ENCODE results near the gene NBEA.
"Not testable (repeated sequence)": the region's sequence is repeated elsewhere in the genome, so short reads cannot be mapped to it uniquely, and the experiment has no call there.

NBEA gene, protein sequence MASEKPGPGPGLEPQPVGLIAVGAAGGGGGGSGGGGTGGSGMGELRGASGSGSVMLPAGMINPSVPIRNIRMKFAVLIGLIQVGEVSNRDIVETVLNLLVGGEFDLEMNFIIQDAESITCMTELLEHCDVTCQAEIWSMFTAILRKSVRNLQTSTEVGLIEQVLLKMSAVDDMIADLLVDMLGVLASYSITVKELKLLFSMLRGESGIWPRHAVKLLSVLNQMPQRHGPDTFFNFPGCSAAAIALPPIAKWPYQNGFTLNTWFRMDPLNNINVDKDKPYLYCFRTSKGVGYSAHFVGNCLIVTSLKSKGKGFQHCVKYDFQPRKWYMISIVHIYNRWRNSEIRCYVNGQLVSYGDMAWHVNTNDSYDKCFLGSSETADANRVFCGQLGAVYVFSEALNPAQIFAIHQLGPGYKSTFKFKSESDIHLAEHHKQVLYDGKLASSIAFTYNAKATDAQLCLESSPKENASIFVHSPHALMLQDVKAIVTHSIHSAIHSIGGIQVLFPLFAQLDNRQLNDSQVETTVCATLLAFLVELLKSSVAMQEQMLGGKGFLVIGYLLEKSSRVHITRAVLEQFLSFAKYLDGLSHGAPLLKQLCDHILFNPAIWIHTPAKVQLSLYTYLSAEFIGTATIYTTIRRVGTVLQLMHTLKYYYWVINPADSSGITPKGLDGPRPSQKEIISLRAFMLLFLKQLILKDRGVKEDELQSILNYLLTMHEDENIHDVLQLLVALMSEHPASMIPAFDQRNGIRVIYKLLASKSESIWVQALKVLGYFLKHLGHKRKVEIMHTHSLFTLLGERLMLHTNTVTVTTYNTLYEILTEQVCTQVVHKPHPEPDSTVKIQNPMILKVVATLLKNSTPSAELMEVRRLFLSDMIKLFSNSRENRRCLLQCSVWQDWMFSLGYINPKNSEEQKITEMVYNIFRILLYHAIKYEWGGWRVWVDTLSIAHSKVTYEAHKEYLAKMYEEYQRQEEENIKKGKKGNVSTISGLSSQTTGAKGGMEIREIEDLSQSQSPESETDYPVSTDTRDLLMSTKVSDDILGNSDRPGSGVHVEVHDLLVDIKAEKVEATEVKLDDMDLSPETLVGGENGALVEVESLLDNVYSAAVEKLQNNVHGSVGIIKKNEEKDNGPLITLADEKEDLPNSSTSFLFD (N-terminal part only)

DNA sequence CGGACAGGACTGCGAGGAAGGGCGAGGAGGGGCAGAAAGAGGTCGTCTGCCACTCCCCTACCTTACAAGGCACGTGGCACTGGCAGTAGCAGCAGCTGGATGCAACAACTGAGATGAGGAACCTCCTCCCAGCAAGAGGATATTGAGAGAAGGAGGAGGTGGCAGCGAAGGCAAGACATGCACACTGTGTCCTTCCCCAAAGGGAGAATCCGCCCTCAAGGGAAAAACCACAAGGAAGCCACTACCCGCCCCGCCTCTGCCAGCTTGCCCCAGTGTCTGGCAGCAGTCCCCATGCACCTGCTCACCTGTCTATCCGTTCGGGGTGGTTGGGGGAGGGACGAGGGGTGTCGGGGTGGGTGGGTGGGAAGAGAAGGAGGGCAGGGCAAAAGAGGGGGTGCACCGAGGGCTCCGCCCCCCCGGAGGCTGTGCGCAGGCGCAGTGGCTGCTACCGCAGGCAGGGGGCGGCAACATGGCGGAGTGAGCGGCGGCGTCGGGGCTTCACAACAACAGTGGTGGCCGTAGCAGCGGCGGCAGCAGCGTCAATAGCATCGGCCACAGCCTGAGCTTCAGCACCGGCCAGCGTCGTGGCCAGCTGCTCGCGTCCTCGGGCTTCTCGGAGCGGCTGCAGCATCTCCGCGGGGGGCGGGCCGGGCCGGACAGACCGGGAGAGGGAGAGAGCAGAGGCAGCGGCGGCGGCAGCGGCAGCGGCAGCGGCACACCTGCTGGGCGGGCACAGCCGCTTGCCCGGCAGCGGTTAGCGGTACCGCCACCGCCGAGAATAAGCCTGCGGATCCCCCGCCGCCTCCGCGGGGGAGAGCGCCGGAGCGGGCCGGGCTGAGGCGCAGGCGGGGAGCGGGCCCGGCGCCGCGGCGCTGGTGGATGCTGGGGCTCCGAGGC is at the start of gene NBEA:
Gene NBEA (plus strand): TSS at position 436 of the 897 bp plus-strand sequence. CDS start 551 bp downstream, outside the sequence.
- peaks cover 5% of the 10 kb centered on the region for H3K36me3 Mint-ChIP-seq
- H3K4me1 Mint-ChIP-seq, result peaks cover 12% of the 10 kb centered on the region
- ATAC-seq (peak; percentile 70), DNase-seq (ENCODE audit: low spot score in 2 of 2) (peak; percentile 36 to 64)
- H3K4me3 Mint-ChIP-seq, result peak within 1 kb of the TSS; percentile 67
- no peaks in the 10 kb centered on the region for H3K9me3 Mint-ChIP-seq
- H3K27ac Mint-ChIP-seq, result no peak within 1 kb of the TSS

DNA sequence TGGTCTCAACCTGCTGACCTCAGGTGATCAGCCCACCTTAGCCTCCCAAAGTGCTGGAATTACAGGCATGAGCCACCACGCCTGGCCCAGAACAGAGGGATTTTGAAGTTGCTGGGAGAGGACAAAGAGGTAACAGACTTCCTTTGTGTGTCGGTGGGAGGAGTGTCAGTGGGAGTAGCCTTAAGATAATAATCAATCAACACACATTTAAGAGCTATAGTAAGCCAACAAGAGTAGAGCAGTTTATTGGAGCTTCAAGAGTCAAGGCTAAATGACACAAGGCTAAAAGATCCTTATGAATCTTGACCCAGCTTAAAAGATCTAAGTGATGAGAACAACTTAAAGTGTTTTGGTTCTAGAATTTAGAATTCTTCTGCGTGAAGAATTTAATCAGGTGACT is 47.3 kb upstream of the NBEA start:
- Mint-ChIP-seq H3K9me3 (peaks cover 9% of the 10 kb centered on the region), H3K4me3 (no peak overlapping the region), H3K27ac (no peak overlapping the region), H3K4me1 (no peaks in the 10 kb centered on the region), H3K36me3 (no peaks in the 10 kb centered on the region)
- DNase-seq (ENCODE audit: low spot score in 2 of 2) (no peak), ATAC-seq (no peak)

GRCh38 chr13:34897220-34897619 is 44.9 kb upstream of the NBEA start:
- peaks cover 11% of the 10 kb centered on the region for H3K9me3 Mint-ChIP-seq
- no peak overlapping the region for H3K27ac Mint-ChIP-seq
- no peak for ATAC-seq
- no peak overlapping the region for H3K4me3 Mint-ChIP-seq
- no peaks in the 10 kb centered on the region for H3K36me3 Mint-ChIP-seq
- DNase-seq (ENCODE audit: low spot score in 2 of 2), result no peak
- no peaks in the 10 kb centered on the region for H3K4me1 Mint-ChIP-seq

DNA sequence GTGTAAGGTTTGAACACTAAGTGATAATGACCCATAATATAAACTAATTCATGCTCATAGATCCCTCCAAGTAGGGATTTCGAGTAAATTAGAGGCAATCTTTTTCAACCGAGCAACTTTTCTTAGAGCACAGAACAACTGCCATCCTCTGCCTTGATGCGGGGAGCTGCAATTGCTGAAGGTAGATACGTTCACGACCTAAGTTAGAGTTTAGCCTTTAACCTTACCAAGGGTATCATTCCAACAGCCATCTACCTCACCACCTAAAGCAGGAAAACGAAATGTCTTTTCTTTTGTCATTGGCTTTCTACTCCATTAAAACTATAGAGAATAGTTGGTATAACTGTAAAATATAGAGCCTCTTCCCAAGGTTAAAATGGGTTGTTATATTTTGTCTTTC is 42.2 kb upstream of the NBEA start:
- ATAC-seq, result no peak

GRCh38 chr13:34900288-34900739 is 41.8 kb upstream of the NBEA start:
- H3K27ac Mint-ChIP-seq, result no peak overlapping the region
- peaks cover 16% of the 10 kb centered on the region for H3K9me3 Mint-ChIP-seq
- no peak overlapping the region for H3K4me3 Mint-ChIP-seq
- no peak for DNase-seq (ENCODE audit: low spot score in 2 of 2)
- no peak for ATAC-seq
- no peaks in the 10 kb centered on the region for H3K4me1 Mint-ChIP-seq
- no peaks in the 10 kb centered on the region for H3K36me3 Mint-ChIP-seq

More for the DNA sequence above, 42.2 kb upstream of the NBEA start:
- Mint-ChIP-seq H3K4me1 (no peaks in the 10 kb centered on the region), H3K27ac (no peak overlapping the region), H3K4me3 (no peak overlapping the region), H3K9me3 (peaks cover 16% of the 10 kb centered on the region), H3K36me3 (no peaks in the 10 kb centered on the region)
- no peak for DNase-seq (ENCODE audit: low spot score in 2 of 2)

DNA sequence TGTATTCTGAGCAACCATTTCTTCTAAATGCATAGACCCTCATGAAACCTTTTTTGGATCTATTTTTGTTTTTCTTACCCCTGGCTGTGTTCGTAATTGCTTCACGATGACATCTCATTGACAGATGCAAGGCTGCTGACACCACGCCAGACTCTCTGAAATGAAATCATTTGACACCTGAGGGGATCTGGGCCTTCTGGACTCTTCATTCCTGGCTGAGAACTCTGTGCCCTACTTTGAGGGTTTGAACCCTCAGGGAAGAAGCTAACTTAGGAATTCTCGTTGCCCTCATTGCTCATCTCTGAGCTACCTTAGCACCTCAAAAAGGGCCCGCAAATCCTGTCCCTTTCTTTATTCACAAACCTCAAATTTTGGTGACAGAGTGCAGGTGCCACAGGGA is 40.5 kb upstream of the NBEA start:
- no peak for DNase-seq (ENCODE audit: low spot score in 2 of 2)
- Mint-ChIP-seq H3K36me3 (no peaks in the 10 kb centered on the region), H3K4me1 (no peaks in the 10 kb centered on the region), H3K9me3 (peaks cover 16% of the 10 kb centered on the region), H3K4me3 (no peak overlapping the region), H3K27ac (no peak overlapping the region)
- ATAC-seq, result no peak

DNA sequence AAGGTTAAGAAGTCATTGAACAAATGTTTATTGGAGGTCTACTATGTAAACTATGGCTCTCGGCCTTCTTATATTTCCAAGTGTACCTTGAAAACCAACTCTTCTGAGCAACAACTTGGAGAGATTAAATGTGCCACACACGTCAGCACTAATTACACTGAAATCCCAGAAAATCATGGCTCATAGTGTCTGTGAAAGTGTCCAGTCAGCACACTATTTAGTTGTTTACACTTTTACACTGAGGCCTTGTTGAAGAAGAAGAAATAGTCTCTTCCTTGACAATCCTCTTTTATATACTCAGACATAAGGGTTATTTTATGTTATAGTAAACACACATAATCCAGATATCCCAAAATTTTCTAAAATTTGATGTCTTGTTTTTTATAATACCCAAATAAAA is 30.9 kb upstream of the NBEA start:
- H3K9me3 Mint-ChIP-seq, result peaks cover 12% of the 10 kb centered on the region
- H3K27ac Mint-ChIP-seq, result no peak overlapping the region
- no peak for DNase-seq (ENCODE audit: low spot score in 2 of 2)
- H3K4me3 Mint-ChIP-seq, result no peak overlapping the region
- H3K36me3 Mint-ChIP-seq, result no peaks in the 10 kb centered on the region
- H3K4me1 Mint-ChIP-seq, result no peaks in the 10 kb centered on the region
- no peak for ATAC-seq

- ATAC-seq, result no peak
- H3K27ac Mint-ChIP-seq, result no peak overlapping the region
- H3K9me3 Mint-ChIP-seq, result peaks cover 12% of the 10 kb centered on the region
- no peaks in the 10 kb centered on the region for H3K4me1 Mint-ChIP-seq
- H3K36me3 Mint-ChIP-seq, result no peaks in the 10 kb centered on the region
- no peak overlapping the region for H3K4me3 Mint-ChIP-seq
- no peak for DNase-seq (ENCODE audit: low spot score in 2 of 2)
These were observed 29.0 kb upstream of the NBEA start for GRCh38 chr13:34913040-34913439.

GRCh38 chr13:34914416-34914815 is 27.7 kb upstream of the NBEA start:
- Mint-ChIP-seq H3K9me3 (peaks cover 9% of the 10 kb centered on the region), H3K27ac (no peak overlapping the region), H3K36me3 (no peaks in the 10 kb centered on the region), H3K4me1 (no peaks in the 10 kb centered on the region), H3K4me3 (no peak overlapping the region)
- ATAC-seq, result no peak
- no peak for DNase-seq (ENCODE audit: low spot score in 2 of 2)

DNA sequence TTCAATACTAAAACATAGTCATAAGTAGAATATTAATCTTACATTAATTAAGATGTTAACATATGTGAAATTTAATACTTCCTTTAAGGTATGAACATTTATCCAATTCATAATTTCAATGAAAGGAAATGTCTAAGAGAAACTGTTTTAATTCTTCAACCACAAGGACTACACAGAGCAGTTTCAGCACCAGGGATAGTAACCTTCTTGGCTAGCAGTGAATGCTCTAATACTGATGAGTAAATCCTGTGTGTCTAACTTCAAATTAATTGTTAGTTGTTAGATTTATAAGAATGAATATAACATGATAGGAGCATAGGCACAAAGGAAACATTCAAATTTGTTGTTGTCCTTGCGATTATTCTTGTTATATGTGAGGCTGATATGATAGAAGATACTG is 15.6 kb upstream of the NBEA start:
- DNase-seq (ENCODE audit: low spot score in 2 of 2), result no peak
- Mint-ChIP-seq H3K4me1 (no peaks in the 10 kb centered on the region), H3K9me3 (peaks cover 11% of the 10 kb centered on the region), H3K27ac (no peak overlapping the region), H3K36me3 (no peaks in the 10 kb centered on the region), H3K4me3 (no peak overlapping the region)
- no peak for ATAC-seq

- peaks cover 14% of the 10 kb centered on the region for H3K9me3 Mint-ChIP-seq
- H3K4me3 Mint-ChIP-seq; H3K36me3 Mint-ChIP-seq; ATAC-seq; H3K27ac Mint-ChIP-seq; DNase-seq (ENCODE audit: low spot score in 2 of 2); H3K4me1 Mint-ChIP-seq: not testable (repeated sequence)
These were observed 13.4 kb upstream of the NBEA start for GRCh38 chr13:34928676-34929075.

DNA sequence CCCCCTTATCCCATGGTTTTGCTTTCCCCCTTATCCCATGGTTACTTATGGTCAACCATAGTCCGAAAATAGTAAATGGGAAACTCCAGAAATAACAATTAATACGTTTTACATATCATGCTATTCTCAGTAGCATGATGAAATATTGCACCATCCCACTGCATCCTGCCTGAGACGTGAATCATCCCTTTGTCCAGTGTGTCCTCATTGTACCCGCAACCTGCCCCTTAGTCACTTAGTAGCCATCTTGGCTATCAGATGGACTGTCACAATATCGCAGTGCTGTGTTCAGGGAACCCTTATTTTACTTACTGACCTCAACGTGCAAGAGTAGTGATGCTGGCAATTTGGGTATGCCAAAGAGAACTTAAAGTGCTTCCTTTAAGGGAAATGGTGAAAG is 10.5 kb upstream of the NBEA start:
- DNase-seq (ENCODE audit: low spot score in 2 of 2) (no peak), ATAC-seq (no peak)
- peaks cover 9% of the 10 kb centered on the region for H3K9me3 Mint-ChIP-seq
- no peaks in the 10 kb centered on the region for H3K4me1 Mint-ChIP-seq
- no peak overlapping the region for H3K27ac Mint-ChIP-seq
- no peak overlapping the region for H3K4me3 Mint-ChIP-seq
- no peaks in the 10 kb centered on the region for H3K36me3 Mint-ChIP-seq

GRCh38 chr13:34933349-34933748 is 8.7 kb upstream of the NBEA start:
- H3K4me3 Mint-ChIP-seq, result no peak overlapping the region
- no peak for DNase-seq (ENCODE audit: low spot score in 2 of 2)
- H3K4me1 Mint-ChIP-seq, result no peaks in the 10 kb centered on the region
- no peak overlapping the region for H3K27ac Mint-ChIP-seq
- H3K36me3 Mint-ChIP-seq, result no peaks in the 10 kb centered on the region
- peaks cover 9% of the 10 kb centered on the region for H3K9me3 Mint-ChIP-seq
- ATAC-seq, result no peak

DNA sequence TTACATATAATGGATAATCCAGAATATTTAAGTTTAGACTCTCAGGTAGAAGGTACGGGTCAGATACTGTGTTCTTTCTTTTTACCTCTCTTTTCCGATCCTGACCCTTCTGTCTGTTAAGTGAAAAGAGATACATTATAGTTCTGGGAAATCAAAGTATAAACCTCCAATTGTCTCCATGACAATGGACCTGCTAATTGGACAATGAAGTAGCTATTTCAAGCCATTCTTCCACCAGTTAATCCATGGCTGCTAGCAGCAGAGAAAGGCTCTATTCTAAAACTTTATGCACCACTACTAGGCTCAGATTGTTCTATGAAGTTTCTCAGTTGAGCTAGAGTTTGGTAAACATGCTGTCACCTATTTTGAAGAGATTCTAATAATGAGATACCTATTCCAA is 8.3 kb upstream of the NBEA start:
- Mint-ChIP-seq H3K36me3 (no peaks in the 10 kb centered on the region), H3K9me3 (peaks cover 7% of the 10 kb centered on the region), H3K4me3 (no peak overlapping the region), H3K27ac (no peak overlapping the region), H3K4me1 (no peaks in the 10 kb centered on the region)
- ATAC-seq (no peak), DNase-seq (ENCODE audit: low spot score in 2 of 2) (no peak)
